ENCODE measurements around the gene PLEKHG1.

GRCh38 chr6:150607329-150607650 is 7.6 kb downstream of the PLEKHG1 start:
- no peak for TF ChIP-seq CTCF (IDR thresholded peaks at IDR 0.05)
- no peak for TF ChIP-seq EHF (CRISPR knock-in tag; IDR thresholded peaks at IDR 0.05)
- TF ChIP-seq RFX5 (IDR thresholded peaks at IDR 0.05), result no peak
- TF ChIP-seq SMC3 (IDR thresholded peaks at IDR 0.05), result no peak
- TF ChIP-seq RAD21 (conservative IDR thresholded peaks at IDR 0.05 in 1 of 2, IDR thresholded peaks at IDR 0.05 in 1 of 2), result no peak
- TF ChIP-seq JUNB (IDR thresholded peaks at IDR 0.05), result no peak
- TF ChIP-seq KDM1A (IDR thresholded peaks at IDR 0.05; ENCODE audit: low read depth), result no peak
- no peak for TF ChIP-seq POLR2A (IDR thresholded peaks at IDR 0.05; ENCODE audit: low read length)
